Osteocyte (in vitro differentiated cells): Measurements from ENCODE around the gene KLB. TPM values are rescaled to one million over a fixed set of nuclear protein-coding genes. Genes with fewer than 3 reads are reported as not detected.

Experiments used
- DNase-seq: peaks from one replicate; pipeline ENCODE4 v3.0.0; 2021; ENCODE audit warnings: mixed read lengths; ENCODE audit not compliant: unreplicated experiment; ENCODE audit errors: extremely low spot score
- H3K27ac Mint-ChIP-seq: one replicate; pipeline ENCODE4 v1.8.0; 2021; ENCODE audit warnings: mild to moderate bottlenecking, mixed read lengths; ENCODE audit not compliant: unreplicated experiment
- H3K27me3 Mint-ChIP-seq: one replicate; pipeline ENCODE4 v1.8.0; 2021; ENCODE audit warnings: mixed read lengths; ENCODE audit not compliant: unreplicated experiment
- H3K36me3 Mint-ChIP-seq: one replicate; pipeline ENCODE4 v1.8.0; 2021; ENCODE audit warnings: mixed read lengths; ENCODE audit not compliant: unreplicated experiment
- H3K4me1 Mint-ChIP-seq: one replicate; pipeline ENCODE4 v1.8.0; 2021; ENCODE audit warnings: mixed read lengths; ENCODE audit not compliant: unreplicated experiment
- H3K4me3 Mint-ChIP-seq: one replicate; pipeline ENCODE4 v1.8.0; 2021; ENCODE audit warnings: mild to moderate bottlenecking, moderate library complexity, mixed read lengths; ENCODE audit not compliant: unreplicated experiment
- H3K9me3 Mint-ChIP-seq: one replicate; pipeline ENCODE4 v1.8.0; 2021; ENCODE audit warnings: mixed read lengths; ENCODE audit not compliant: unreplicated experiment
- total RNA-seq: library from RNA; stranded (reverse); gene quantifications from 2 replicates; pipeline ENCODE4 v1.2.1, GENCODE V29; 2021
- TF ChIP-seq, protein P1 (sequence below): fragments of 200-600 bp; sonication (generic); IDR thresholded peaks from 2 replicates; pipeline ENCODE4 v1.5.0; 2021; ENCODE audit warnings: antibody characterized with exemption, mild to moderate bottlenecking, moderate library complexity

The KLB gene
- total RNA-seq, 1 donor from 2014 or later: not detected

DNA sequence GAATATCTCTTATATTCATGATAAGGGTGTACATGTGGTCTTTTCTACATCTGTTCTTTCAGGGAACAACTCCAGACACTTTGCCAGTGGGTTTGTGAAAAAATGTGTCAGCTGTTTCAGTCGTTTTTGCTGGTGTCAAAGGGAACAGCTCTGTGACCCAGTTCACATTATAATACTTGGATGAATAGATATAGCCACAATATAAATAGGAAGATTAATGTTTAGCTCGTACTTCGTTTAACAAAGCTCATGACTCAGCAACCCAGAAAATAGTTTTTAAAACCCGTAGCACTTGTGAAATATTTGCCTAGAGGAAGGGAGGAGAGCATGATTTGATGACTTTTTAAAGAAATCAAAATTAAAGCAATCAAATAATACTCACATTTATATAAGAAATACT is 60.0 kb downstream of the KLB start:
- Mint-ChIP-seq H3K4me3 (no peak overlapping the region), H3K36me3 (peaks cover 16% of the 10 kb centered on the region), H3K27me3 (no peaks in the 10 kb centered on the region), H3K9me3 (no peaks in the 10 kb centered on the region), H3K27ac (peak overlapping the region; percentile 43), H3K4me1 (peaks cover 16% of the 10 kb centered on the region)
- TF ChIP-seq, protein P1, sequence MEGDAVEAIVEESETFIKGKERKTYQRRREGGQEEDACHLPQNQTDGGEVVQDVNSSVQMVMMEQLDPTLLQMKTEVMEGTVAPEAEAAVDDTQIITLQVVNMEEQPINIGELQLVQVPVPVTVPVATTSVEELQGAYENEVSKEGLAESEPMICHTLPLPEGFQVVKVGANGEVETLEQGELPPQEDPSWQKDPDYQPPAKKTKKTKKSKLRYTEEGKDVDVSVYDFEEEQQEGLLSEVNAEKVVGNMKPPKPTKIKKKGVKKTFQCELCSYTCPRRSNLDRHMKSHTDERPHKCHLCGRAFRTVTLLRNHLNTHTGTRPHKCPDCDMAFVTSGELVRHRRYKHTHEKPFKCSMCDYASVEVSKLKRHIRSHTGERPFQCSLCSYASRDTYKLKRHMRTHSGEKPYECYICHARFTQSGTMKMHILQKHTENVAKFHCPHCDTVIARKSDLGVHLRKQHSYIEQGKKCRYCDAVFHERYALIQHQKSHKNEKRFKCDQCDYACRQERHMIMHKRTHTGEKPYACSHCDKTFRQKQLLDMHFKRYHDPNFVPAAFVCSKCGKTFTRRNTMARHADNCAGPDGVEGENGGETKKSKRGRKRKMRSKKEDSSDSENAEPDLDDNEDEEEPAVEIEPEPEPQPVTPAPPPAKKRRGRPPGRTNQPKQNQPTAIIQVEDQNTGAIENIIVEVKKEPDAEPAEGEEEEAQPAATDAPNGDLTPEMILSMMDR: no peak
- DNase-seq: no peak

DNA sequence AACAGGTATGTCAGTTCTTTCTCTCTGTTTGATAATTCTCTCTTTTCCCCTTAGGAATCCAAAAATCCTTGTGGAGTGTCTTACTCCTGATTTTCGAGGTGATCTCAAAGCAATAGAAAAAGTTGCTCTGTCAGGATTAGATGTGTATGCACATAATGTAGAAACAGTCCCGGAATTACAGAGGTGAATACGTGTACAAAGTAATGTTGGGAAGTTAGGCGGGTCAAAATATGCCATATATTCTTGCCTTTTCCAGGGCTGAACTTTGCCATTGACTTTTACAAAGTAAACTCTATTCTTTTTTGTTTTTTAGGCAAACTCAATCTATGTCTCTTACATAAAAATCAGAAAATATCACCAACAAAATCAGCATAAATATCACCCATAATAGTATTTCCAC is 60.7 kb downstream of the KLB start:
- Mint-ChIP-seq H3K27me3 (no peaks in the 10 kb centered on the region), H3K9me3 (no peaks in the 10 kb centered on the region)

DNA sequence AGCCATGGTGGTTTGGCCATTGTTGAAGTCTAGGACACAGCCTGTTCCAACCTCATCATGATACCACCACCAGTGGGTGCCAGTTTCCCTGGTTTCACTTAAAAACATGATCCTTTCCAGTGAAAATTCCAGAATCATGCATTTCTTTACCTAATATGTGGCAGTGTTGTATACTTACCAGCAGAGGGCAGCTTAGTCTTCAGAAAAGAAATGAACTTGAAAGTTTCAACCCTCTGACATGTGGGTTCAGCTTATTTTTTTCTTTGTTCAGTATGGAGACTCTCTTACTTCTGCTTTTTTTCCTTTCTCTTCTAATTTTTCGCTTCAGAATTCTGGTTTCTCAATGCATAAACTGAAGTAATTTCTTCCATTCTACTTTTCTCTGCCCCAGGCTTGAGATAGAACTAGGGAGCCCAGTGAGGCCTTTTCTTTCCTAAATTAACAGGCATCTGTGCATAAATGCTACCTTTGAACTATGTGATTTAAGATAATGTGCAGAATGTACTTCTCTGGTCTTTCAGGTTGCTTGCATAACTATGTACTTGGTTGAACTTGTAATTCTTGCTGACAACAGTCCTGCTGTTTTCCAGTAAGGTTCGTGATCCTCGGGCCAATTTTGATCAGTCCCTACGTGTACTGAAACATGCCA is 62.8 kb downstream of the KLB start:
- H3K27ac Mint-ChIP-seq: peak overlapping the region; percentile 83

More for the DNA sequence above, 60.7 kb downstream of the KLB start:
- Mint-ChIP-seq H3K27ac (no peak overlapping the region), H3K36me3 (peaks cover 18% of the 10 kb centered on the region), H3K4me1 (peaks cover 16% of the 10 kb centered on the region), H3K4me3 (no peak overlapping the region)
- no peak for DNase-seq
- TF ChIP-seq, protein P1: no peak

DNA sequence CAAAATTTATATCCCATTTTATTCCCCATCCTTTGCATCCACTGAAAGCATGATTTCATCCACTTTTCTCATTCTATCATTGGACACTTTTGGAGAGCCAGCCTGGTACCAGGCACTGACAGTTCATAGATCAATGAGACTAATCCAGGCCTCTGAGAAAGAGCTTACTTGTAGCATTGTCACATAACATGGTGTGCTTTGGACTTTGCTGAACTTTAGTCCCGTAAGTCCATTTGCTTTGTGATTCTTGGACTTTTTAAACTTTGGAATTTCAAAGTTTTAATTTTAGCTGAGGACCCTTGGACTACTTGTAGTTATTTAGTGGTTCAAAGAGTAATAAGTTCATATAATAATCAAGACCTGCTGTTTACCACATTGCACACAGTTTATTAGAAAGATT is 63.7 kb downstream of the KLB start:
- Mint-ChIP-seq H3K27ac (no peak overlapping the region), H3K27me3 (no peaks in the 10 kb centered on the region)

More for the DNA sequence above, 62.8 kb downstream of the KLB start:
- DNase-seq: no peak
- TF ChIP-seq, protein P1: peak; percentile 95
- Mint-ChIP-seq H3K4me3 (no peak overlapping the region), H3K9me3 (no peaks in the 10 kb centered on the region), H3K27me3 (no peaks in the 10 kb centered on the region), H3K36me3 (peaks cover 9% of the 10 kb centered on the region), H3K4me1 (peaks cover 16% of the 10 kb centered on the region)

DNA sequence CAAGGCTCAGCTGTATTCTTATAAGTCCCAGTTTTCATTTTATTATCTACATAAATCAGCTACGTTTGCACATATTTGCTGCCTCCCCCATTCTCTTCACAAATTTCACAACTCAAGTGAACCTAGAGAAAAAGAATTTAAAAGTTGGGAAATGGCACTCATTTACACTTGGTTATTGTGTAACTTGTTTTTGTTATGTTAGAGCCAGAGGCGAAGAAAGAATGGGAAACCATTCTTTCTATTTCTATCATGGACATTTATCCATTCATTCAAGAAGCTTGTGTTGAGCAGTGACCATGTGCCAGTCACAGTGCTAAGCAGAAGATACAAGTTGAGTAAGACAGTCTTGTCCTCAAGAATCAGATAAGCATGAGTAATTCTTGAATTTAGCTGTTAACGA is 65.7 kb downstream of the KLB start:
- no peaks in the 10 kb centered on the region for H3K9me3 Mint-ChIP-seq
- TF ChIP-seq, protein P1: no peak
- no peaks in the 10 kb centered on the region for H3K27me3 Mint-ChIP-seq
- no peak for DNase-seq
- H3K36me3 Mint-ChIP-seq: peaks cover 8% of the 10 kb centered on the region
- H3K4me3 Mint-ChIP-seq: no peak overlapping the region
- no peak overlapping the region for H3K27ac Mint-ChIP-seq
- H3K4me1 Mint-ChIP-seq: peaks cover 23% of the 10 kb centered on the region

More for the DNA sequence above, 63.7 kb downstream of the KLB start:
- Mint-ChIP-seq H3K4me1 (peaks cover 16% of the 10 kb centered on the region), H3K9me3 (no peaks in the 10 kb centered on the region), H3K36me3 (peaks cover 6% of the 10 kb centered on the region), H3K4me3 (no peak overlapping the region)
- TF ChIP-seq, protein P1: no peak
- no peak for DNase-seq
